ENCODE results near the gene NDUFAF3. TPM values are rescaled to one million over a fixed set of nuclear protein-coding genes. Genes with fewer than 3 reads are reported as not detected.

NDUFAF3 gene
- total and polyA plus RNA-seq, 2 experiments from 2014 or later, result 49.9 to 118 TPM

DNA sequence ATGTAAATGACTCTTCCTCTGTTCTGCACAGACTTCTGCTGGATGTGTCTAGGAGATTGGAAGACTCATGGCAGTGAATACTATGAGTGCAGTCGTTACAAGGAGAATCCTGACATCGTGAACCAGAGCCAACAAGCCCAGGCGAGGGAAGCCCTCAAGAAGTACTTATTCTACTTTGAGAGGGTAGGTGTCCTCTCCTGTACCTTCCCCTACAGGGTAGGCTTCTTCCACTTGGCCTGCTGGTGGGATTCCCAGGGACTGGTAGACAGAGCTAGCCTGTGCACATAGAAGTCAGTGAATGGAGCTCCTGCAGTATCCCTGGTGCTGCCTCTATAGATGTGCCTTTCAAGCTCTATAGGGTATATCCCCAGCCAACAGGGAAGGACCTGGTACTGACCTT, 42.5 kb upstream of the NDUFAF3 start:
- H3K9me2 ChIP-seq (ENCODE audit: insufficient read depth), result no peaks in the 10 kb centered on the region
- no peak for ATAC-seq

DNA sequence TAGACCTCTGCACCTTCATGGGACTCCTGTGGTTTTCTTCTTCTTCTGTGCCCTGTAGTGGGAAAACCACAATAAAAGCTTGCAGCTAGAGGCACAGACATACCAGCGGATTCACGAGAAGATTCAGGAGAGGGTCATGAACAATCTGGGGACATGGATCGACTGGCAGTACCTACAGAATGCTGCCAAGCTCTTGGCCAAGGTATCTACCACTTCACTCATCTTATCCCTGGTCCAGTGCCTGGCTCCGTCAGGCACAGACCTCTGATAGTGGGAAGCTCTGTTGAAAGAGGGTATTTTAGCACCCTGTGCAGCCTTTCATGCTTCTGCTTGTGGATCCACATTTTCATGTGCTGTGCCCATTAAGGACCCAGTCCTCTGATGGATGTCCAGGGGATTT, 41.6 kb upstream of the NDUFAF3 start:
- Histone ChIP-seq H2AFZ (no peak overlapping the region), H3K4me2 (no peak overlapping the region), H3K79me2 (replicated peaks; ENCODE audit: insufficient read depth) (no peaks in the 10 kb centered on the region; the same call in 1 of the 2 replicates), H3F3A (replicated peaks; ENCODE audit: low read depth) (0 out of 2 replicates have a peak, but pooled peaks cover 14% of the 10 kb centered on the region), H3K36me3 (ENCODE audit: insufficient read depth) (peaks cover 41% of the 10 kb centered on the region), H3K4me1 (ENCODE audit: insufficient read depth) (no peaks in the 10 kb centered on the region), H3K27me3 (ENCODE audit: insufficient read depth) (no peaks in the 10 kb centered on the region), H3K27ac (ENCODE audit: low read depth) (no peak overlapping the region), H4K20me1 (replicated peaks; ENCODE audit: insufficient read depth) (peaks cover 22% of the 10 kb centered on the region; the same call in 1 of the 2 replicates), H3K4me3 (no peak overlapping the region), H3K9me2 (ENCODE audit: insufficient read depth) (no peaks in the 10 kb centered on the region)
- peaks cover 74% of the 10 kb centered on the region for H3K36me3 Mint-ChIP-seq (ENCODE audit: low read depth)
- no peaks in the 10 kb centered on the region for H3K9me3 Mint-ChIP-seq
- no peaks in the 10 kb centered on the region; the same call in 2 of the 3 replicates for H3K4me1 Mint-ChIP-seq
- H3K27ac Mint-ChIP-seq, result no peak overlapping the region
- no peak for DNase-seq (ENCODE audit: low spot score)
- H3K4me3 Mint-ChIP-seq, result no peak overlapping the region
- ATAC-seq, result no peak
- H3K27me3 Mint-ChIP-seq (ENCODE audit: insufficient read depth, low read depth, poor library complexity), result peaks cover 13% of the 10 kb centered on the region
- TF ChIP-seq, protein P1, sequence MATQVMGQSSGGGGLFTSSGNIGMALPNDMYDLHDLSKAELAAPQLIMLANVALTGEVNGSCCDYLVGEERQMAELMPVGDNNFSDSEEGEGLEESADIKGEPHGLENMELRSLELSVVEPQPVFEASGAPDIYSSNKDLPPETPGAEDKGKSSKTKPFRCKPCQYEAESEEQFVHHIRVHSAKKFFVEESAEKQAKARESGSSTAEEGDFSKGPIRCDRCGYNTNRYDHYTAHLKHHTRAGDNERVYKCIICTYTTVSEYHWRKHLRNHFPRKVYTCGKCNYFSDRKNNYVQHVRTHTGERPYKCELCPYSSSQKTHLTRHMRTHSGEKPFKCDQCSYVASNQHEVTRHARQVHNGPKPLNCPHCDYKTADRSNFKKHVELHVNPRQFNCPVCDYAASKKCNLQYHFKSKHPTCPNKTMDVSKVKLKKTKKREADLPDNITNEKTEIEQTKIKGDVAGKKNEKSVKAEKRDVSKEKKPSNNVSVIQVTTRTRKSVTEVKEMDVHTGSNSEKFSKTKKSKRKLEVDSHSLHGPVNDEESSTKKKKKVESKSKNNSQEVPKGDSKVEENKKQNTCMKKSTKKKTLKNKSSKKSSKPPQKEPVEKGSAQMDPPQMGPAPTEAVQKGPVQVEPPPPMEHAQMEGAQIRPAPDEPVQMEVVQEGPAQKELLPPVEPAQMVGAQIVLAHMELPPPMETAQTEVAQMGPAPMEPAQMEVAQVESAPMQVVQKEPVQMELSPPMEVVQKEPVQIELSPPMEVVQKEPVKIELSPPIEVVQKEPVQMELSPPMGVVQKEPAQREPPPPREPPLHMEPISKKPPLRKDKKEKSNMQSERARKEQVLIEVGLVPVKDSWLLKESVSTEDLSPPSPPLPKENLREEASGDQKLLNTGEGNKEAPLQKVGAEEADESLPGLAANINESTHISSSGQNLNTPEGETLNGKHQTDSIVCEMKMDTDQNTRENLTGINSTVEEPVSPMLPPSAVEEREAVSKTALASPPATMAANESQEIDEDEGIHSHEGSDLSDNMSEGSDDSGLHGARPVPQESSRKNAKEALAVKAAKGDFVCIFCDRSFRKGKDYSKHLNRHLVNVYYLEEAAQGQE (IDR thresholded peaks at IDR 0.05; ENCODE audit: unreplicated experiment), result no peak
- no peak for TF ChIP-seq POLR2AphosphoS5 (IDR thresholded peaks at IDR 0.05; ENCODE audit: low read depth)
- TF ChIP-seq, protein P2, sequence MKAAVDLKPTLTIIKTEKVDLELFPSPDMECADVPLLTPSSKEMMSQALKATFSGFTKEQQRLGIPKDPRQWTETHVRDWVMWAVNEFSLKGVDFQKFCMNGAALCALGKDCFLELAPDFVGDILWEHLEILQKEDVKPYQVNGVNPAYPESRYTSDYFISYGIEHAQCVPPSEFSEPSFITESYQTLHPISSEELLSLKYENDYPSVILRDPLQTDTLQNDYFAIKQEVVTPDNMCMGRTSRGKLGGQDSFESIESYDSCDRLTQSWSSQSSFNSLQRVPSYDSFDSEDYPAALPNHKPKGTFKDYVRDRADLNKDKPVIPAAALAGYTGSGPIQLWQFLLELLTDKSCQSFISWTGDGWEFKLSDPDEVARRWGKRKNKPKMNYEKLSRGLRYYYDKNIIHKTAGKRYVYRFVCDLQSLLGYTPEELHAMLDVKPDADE (IDR thresholded peaks at IDR 0.05), result no peak

More for the DNA sequence above, 42.5 kb upstream of the NDUFAF3 start:
- peaks cover 75% of the 10 kb centered on the region for H3K36me3 Mint-ChIP-seq (ENCODE audit: low read depth)
- Histone ChIP-seq H3F3A (replicated peaks; ENCODE audit: low read depth) (0 out of 2 replicates have a peak, but pooled peaks cover 11% of the 10 kb centered on the region), H2AFZ (no peak overlapping the region), H3K27ac (ENCODE audit: low read depth) (no peak overlapping the region), H3K36me3 (ENCODE audit: insufficient read depth) (peaks cover 50% of the 10 kb centered on the region), H4K20me1 (replicated peaks; ENCODE audit: insufficient read depth) (peaks cover 14% of the 10 kb centered on the region; the same call in 1 of the 2 replicates), H3K79me2 (replicated peaks; ENCODE audit: insufficient read depth) (no peaks in the 10 kb centered on the region; the same call in 1 of the 2 replicates), H3K27me3 (ENCODE audit: insufficient read depth) (no peaks in the 10 kb centered on the region), H3K4me2 (no peak overlapping the region), H3K4me1 (ENCODE audit: insufficient read depth) (no peaks in the 10 kb centered on the region), H3K4me3 (no peak overlapping the region)
- H3K9me3 Mint-ChIP-seq, result no peaks in the 10 kb centered on the region
- no peak overlapping the region for H3K27ac Mint-ChIP-seq
- TF ChIP-seq STAT1 (IDR thresholded peaks at IDR 0.05; ENCODE audit: unreplicated experiment) (no peak), NANOG (IDR thresholded peaks at IDR 0.05; ENCODE audit: borderline replicate concordance) (no peak)
- TF ChIP-seq, protein P1 (IDR thresholded peaks at IDR 0.05; ENCODE audit: unreplicated experiment), result no peak
- TF ChIP-seq, protein P3, sequence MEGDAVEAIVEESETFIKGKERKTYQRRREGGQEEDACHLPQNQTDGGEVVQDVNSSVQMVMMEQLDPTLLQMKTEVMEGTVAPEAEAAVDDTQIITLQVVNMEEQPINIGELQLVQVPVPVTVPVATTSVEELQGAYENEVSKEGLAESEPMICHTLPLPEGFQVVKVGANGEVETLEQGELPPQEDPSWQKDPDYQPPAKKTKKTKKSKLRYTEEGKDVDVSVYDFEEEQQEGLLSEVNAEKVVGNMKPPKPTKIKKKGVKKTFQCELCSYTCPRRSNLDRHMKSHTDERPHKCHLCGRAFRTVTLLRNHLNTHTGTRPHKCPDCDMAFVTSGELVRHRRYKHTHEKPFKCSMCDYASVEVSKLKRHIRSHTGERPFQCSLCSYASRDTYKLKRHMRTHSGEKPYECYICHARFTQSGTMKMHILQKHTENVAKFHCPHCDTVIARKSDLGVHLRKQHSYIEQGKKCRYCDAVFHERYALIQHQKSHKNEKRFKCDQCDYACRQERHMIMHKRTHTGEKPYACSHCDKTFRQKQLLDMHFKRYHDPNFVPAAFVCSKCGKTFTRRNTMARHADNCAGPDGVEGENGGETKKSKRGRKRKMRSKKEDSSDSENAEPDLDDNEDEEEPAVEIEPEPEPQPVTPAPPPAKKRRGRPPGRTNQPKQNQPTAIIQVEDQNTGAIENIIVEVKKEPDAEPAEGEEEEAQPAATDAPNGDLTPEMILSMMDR (conservative IDR thresholded peaks at IDR 0.05; ENCODE audit: low read depth in 2 of 2), result no peak
- no peak for DNase-seq (ENCODE audit: low spot score)
- H3K4me1 Mint-ChIP-seq, result no peaks in the 10 kb centered on the region; the same call in 2 of the 3 replicates
- H3K4me3 Mint-ChIP-seq, result no peak overlapping the region
- H3K27me3 Mint-ChIP-seq (ENCODE audit: insufficient read depth, low read depth, poor library complexity), result peaks cover 12% of the 10 kb centered on the region
